ENCODE measurements around the gene ZSWIM6.

GRCh38 chr5:61344187-61344944 is 12.3 kb downstream of the ZSWIM6 start:
- TF ChIP-seq RAD21 (conservative IDR thresholded peaks at IDR 0.05 in 1 of 2, IDR thresholded peaks at IDR 0.05 in 1 of 2) (no peak), MYC (IDR thresholded peaks at IDR 0.05; ENCODE audit: borderline replicate concordance, low read length) (no peak), CTCF (IDR thresholded peaks at IDR 0.05) (no peak), NR3C1 (IDR thresholded peaks at IDR 0.05) (no peak), RCOR1 (IDR thresholded peaks at IDR 0.05; ENCODE audit: low read depth, low read length) (no peak), BHLHE40 (IDR thresholded peaks at IDR 0.05; ENCODE audit: low read depth, low read length) (no peak), MAX (IDR thresholded peaks at IDR 0.05) (no peak), EP300 (IDR thresholded peaks at IDR 0.05) (no peak), KDM1A (IDR thresholded peaks at IDR 0.05; ENCODE audit: low read depth) (no peak), KDM5A (IDR thresholded peaks at IDR 0.05) (no peak), POLR2A (IDR thresholded peaks at IDR 0.05; ENCODE audit: low read length) (no peak)
